Right ventricle myocardium superior (tissue), 1 donor: ENCODE data around the gene NHERF2. TPM values are rescaled to one million over a fixed set of nuclear protein-coding genes. Genes with fewer than 3 reads are reported as not detected.

Experiments used
- ATAC-seq: fragments of 200-7000 bp; cut with Tn5 transposase; one replicate; pipeline ENCODE4 v1.9.1; 2020; ENCODE audit warnings: mild to moderate bottlenecking; ENCODE audit not compliant: poor library complexity
- DNase-seq: peaks from one replicate; pipeline ENCODE4 v3.0.0-alpha.2; 2020
- intact Hi-C: fragments of 100-400 bp; cut with DNase I; formaldehyde crosslinking; loops from one replicate; pipeline ENCODE4 v1.11.2; 2022
- total RNA-seq: library from RNA; stranded (reverse); fragmentation: NEBNext Ultra II Directional; extraction: Animal tissue kit (Norgen Biotek cat#: 25700); gene quantifications from one replicate; pipeline ENCODE4 v1.2.1, GENCODE V29; 2021
- donor health status: DM: no; HTN: yes; CAD: no; lungs with severe emphysema.

Gene NHERF2
- total RNA-seq, 1 donor from 2014 or later, result 258 TPM

GRCh38 chr16:1989209-1990100 is 37.2 kb upstream of the NHERF2 start, which contains the start of gene SYNGR3:
SYNGR3 (plus strand) TSS chr16:1989970; CDS start chr16:1990103, 133 bp downstream.
- intact Hi-C loops, result no loop called here
- DNase-seq (no peak), ATAC-seq (no peak)

- DNase-seq (no peak), ATAC-seq (no peak)
- intact Hi-C loops, result no loop called here
Measured at GRCh38 chr16:1990101-1990350, 36.7 kb upstream of the NHERF2 start.

GRCh38 chr16:1990351-1991134 is 36.2 kb upstream of the NHERF2 start:
- DNase-seq, result no peak
- intact Hi-C loops, result no loop called here
- ATAC-seq, result no peak

GRCh38 chr16:1991135-1991551 is 35.6 kb upstream of the NHERF2 start:
- no peak for DNase-seq
- ATAC-seq, result no peak
- intact Hi-C loops, result no loop called here

- intact Hi-C loops, result no loop called here
- ATAC-seq (no peak), DNase-seq (no peak)
Measured at GRCh38 chr16:1991588-1991947, 35.1 kb upstream of the NHERF2 start.

GRCh38 chr16:1991948-1992703 is 34.6 kb upstream of the NHERF2 start:
- ATAC-seq, result peak; percentile 90
- intact Hi-C loops, result no loop called here

GRCh38 chr16:1992704-1993317 is 33.9 kb upstream of the NHERF2 start:
- DNase-seq, result no peak
- intact Hi-C loops, result no loop called here
- peak; percentile 3 for ATAC-seq

More at GRCh38 chr16:1991948-1992703, 34.6 kb upstream of the NHERF2 start:
- DNase-seq, result peak; percentile 96

- intact Hi-C loops, result no loop called here
- DNase-seq (no peak), ATAC-seq (no peak)
Measured at GRCh38 chr16:1993731-1994131, 33.0 kb upstream of the NHERF2 start.

GRCh38 chr16:1997494-1998359 is 29.0 kb upstream of the NHERF2 start:
- DNase-seq (no peak), ATAC-seq (no peak)
- intact Hi-C loops, result no loop called here

GRCh38 chr16:1998360-1998835 is 28.3 kb upstream of the NHERF2 start:
- DNase-seq, result no peak
- intact Hi-C loops, result no loop called here
- ATAC-seq, result no peak

- DNase-seq (no peak), ATAC-seq (no peak)
- intact Hi-C loops, result no loop called here
Measured at GRCh38 chr16:1998852-1999801, 27.6 kb upstream of the NHERF2 start.

GRCh38 chr16:1999866-2000514 is 26.7 kb upstream of the NHERF2 start:
- DNase-seq, result no peak
- intact Hi-C loops, result no loop called here
- no peak for ATAC-seq

- DNase-seq (no peak), ATAC-seq (no peak)
- intact Hi-C loops, result no loop called here
Measured at GRCh38 chr16:2001035-2001434, 25.7 kb upstream of the NHERF2 start.

- DNase-seq (no peak), ATAC-seq (no peak)
- intact Hi-C loops, result no loop called here
Measured at GRCh38 chr16:2001456-2002355, 25.0 kb upstream of the NHERF2 start.

GRCh38 chr16:2002406-2003230 is 24.1 kb upstream of the NHERF2 start:
- intact Hi-C loops, result no loop called here
- DNase-seq (no peak), ATAC-seq (no peak)
